Measurements from ENCODE around the gene CRIM1. TPM values are rescaled to one million over a fixed set of nuclear protein-coding genes. Genes with fewer than 3 reads are reported as not detected.
A peak's percentile ranks its signal among the peaks of the same experiment; 100 is the strongest.

The CRIM1 gene
- total RNA-seq, 2 donors from 2014 or later: 55.7 to 90.7 TPM

DNA sequence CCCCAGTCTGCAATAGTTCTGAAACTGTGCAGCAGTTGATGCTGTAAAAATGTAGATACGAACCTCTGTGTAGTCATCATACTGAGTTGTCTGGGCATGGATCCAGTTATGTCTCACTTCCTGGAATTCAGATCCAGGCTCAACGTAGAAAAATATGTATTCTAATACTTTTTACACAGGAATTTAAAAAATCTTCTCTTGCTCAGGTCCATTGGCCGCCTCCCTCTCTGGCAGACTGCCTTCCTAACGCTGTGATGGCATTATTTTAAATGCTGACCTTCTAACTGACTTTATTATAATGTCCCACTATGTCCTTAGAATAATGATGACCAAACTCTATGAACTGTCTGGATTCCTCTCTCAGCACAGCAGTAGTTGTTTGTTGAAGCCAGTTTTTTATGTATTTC lies 122.8 kb downstream of the CRIM1 start:
- Histone ChIP-seq H3K9ac (ENCODE audit: low read depth in 2 of 2, low read length in 2 of 2) (no peak overlapping the region), H3K36me3 (no peaks in the 10 kb centered on the region), H3K27ac (peak overlapping the region; percentile 20), H3K9me3 (no peaks in the 10 kb centered on the region), H3K27me3 (no peaks in the 10 kb centered on the region), H3K4me3 (no peak overlapping the region), H3K4me1 (no peaks in the 10 kb centered on the region)
- intact Hi-C loops (cut with DNase I): no loop called here
- DNase-seq: peak; percentile 43
- TF ChIP-seq, protein P1, sequence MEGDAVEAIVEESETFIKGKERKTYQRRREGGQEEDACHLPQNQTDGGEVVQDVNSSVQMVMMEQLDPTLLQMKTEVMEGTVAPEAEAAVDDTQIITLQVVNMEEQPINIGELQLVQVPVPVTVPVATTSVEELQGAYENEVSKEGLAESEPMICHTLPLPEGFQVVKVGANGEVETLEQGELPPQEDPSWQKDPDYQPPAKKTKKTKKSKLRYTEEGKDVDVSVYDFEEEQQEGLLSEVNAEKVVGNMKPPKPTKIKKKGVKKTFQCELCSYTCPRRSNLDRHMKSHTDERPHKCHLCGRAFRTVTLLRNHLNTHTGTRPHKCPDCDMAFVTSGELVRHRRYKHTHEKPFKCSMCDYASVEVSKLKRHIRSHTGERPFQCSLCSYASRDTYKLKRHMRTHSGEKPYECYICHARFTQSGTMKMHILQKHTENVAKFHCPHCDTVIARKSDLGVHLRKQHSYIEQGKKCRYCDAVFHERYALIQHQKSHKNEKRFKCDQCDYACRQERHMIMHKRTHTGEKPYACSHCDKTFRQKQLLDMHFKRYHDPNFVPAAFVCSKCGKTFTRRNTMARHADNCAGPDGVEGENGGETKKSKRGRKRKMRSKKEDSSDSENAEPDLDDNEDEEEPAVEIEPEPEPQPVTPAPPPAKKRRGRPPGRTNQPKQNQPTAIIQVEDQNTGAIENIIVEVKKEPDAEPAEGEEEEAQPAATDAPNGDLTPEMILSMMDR (IDR thresholded peaks at IDR 0.05): no peak

DNA sequence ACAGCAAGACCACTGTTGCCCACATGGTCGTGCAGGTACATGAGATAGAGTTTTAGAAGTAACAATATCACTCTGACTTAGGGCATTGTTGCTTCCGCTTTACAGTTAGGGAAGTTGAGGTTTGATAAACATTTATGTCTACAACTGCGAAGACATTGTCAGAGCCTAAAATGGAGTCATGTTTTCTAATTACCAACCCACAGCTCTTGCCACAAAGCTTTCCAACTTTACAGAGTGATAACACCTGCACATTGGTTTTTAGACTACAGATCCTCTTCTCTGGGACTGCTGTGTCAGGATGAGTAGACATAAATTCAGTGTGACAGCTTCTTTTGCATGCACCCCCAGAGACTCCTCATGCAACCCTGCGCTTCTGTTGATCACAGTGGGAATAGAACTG lies 123.4 kb downstream of the CRIM1 start:
- no peaks in the 10 kb centered on the region for H3K9me3 ChIP-seq
- no peak overlapping the region for H3K9ac ChIP-seq (ENCODE audit: low read depth in 2 of 2, low read length in 2 of 2)
- no peaks in the 10 kb centered on the region for H3K4me1 ChIP-seq
- H3K27me3 ChIP-seq: no peaks in the 10 kb centered on the region
- no peak overlapping the region for H3K4me3 ChIP-seq
- DNase-seq: no peak
- H3K27ac ChIP-seq: peak overlapping the region; percentile 20
- H3K36me3 ChIP-seq: no peaks in the 10 kb centered on the region
- TF ChIP-seq, protein P1 (IDR thresholded peaks at IDR 0.05): no peak
- intact Hi-C loops (cut with DNase I): no loop called here

DNA sequence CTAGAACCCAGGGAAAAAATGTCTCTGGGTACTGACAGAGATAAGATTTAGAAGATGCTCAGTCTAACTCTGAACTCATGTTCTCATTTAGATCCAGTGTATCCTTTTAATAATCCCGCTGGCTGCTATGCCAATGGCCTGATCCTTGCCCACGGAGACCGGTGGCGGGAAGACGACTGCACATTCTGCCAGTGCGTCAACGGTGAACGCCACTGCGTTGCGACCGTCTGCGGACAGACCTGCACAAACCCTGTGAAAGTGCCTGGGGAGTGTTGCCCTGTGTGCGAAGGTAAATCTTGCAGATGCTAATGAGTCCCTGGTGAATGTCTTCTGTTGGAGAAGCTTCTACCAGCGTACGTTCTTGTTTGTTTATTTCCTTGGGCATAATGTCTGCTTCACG lies 123.8 kb downstream of the CRIM1 start:
- H3K36me3 ChIP-seq: no peaks in the 10 kb centered on the region
- no peak overlapping the region for H3K9ac ChIP-seq (ENCODE audit: low read depth in 2 of 2, low read length in 2 of 2)
- TF ChIP-seq, protein P1 (IDR thresholded peaks at IDR 0.05): no peak
- intact Hi-C loops (cut with DNase I): no loop called here
- DNase-seq: no peak
- no peaks in the 10 kb centered on the region for H3K27me3 ChIP-seq
- no peaks in the 10 kb centered on the region for H3K4me1 ChIP-seq
- H3K4me3 ChIP-seq: no peak overlapping the region
- no peak overlapping the region for H3K27ac ChIP-seq
- no peaks in the 10 kb centered on the region for H3K9me3 ChIP-seq

DNA sequence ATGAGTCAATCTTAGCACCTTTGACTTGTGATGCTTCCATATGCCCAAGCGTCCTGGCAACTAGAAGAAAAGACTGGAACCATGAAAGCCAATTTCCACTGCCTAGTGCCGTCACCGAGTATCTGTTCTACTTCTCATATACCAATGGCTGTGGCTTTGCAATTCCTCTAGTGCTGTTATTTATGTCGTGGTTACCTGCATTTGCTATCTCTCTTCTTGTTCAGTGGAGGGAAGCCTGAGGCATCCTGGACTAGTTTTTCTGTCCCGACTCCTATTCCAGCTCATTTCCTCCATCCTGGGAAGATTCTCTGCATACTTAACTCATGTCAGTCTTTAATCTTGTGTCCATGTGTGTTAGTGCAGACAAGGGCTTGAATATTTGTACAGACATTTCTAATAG lies 124.5 kb downstream of the CRIM1 start:
- no peak overlapping the region for H3K27ac ChIP-seq
- intact Hi-C loops (cut with DNase I): no loop called here
- H3K36me3 ChIP-seq: no peaks in the 10 kb centered on the region
- no peaks in the 10 kb centered on the region for H3K4me1 ChIP-seq
- no peak overlapping the region for H3K9ac ChIP-seq (ENCODE audit: low read depth in 2 of 2, low read length in 2 of 2)
- no peaks in the 10 kb centered on the region for H3K27me3 ChIP-seq
- H3K9me3 ChIP-seq: no peaks in the 10 kb centered on the region
- no peak for DNase-seq
- H3K4me3 ChIP-seq: no peak overlapping the region
- TF ChIP-seq, protein P1 (IDR thresholded peaks at IDR 0.05): no peak

DNA sequence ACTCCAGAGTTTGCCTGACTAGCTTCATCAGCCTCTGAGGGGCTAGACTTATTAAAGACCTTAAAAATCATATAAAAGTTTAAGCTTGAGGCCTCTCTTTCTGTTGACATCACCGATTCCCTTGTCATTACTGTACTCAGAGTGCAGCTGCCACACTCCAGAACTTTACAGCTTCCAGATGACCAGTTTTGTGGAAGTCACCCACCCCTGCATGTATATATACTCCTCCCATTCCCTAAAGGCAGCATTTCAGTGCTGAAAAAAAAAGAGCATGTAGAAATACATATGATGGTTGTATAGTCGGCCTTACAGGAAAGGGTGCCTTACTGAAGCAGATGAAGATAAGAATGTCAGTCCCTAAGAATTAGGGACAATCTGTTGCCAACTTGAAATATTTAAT lies 125.1 kb downstream of the CRIM1 start:
- Histone ChIP-seq H3K36me3 (no peaks in the 10 kb centered on the region), H3K9me3 (no peaks in the 10 kb centered on the region), H3K27ac (no peak overlapping the region), H3K4me1 (no peaks in the 10 kb centered on the region), H3K4me3 (no peak overlapping the region), H3K27me3 (no peaks in the 10 kb centered on the region), H3K9ac (ENCODE audit: low read depth in 2 of 2, low read length in 2 of 2) (no peak overlapping the region)
- intact Hi-C loops (cut with DNase I): no loop called here
- TF ChIP-seq, protein P1 (IDR thresholded peaks at IDR 0.05): no peak
- DNase-seq: no peak

DNA sequence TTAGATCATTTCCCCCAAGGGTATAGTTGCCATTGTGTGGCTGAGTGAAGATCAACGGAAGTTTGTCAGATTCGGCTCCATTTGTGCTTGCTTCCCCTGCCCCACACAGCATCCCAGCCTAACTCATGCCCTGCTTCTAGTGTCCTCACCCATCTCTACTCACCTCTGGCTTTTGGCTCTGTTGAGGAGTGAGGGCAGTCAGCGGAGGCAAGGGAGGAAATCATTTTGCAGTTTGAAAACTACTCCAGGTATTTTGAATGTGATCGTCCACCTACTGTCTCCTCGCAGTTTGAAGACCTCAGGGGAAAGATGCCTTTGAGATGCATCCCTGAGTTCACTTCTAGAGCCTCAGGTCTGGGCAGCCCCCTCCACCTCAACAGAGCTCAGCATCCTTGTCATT lies 126.1 kb downstream of the CRIM1 start:
- no peaks in the 10 kb centered on the region for H3K27me3 ChIP-seq
- no peak for DNase-seq
- no peaks in the 10 kb centered on the region for H3K4me1 ChIP-seq
- no peaks in the 10 kb centered on the region for H3K9me3 ChIP-seq
- no peak overlapping the region for H3K9ac ChIP-seq (ENCODE audit: low read depth in 2 of 2, low read length in 2 of 2)
- no peaks in the 10 kb centered on the region for H3K36me3 ChIP-seq
- intact Hi-C loops (cut with DNase I): no loop called here
- TF ChIP-seq, protein P1 (IDR thresholded peaks at IDR 0.05): no peak
- H3K4me3 ChIP-seq: no peak overlapping the region
- H3K27ac ChIP-seq: no peak overlapping the region
